Activated CD8-positive, alpha-beta memory T cell treated with anti-CD3 and anti-CD28 coated beads for 4 hours (primary cell): ENCODE data around the gene HUNK.

Experiments
- DNase-seq, 2 donors: peaks; one replicate each; pipeline ENCODE4 v3.0.0-alpha.2; 2020; ENCODE audit warnings: low read depth in 2 of 2

HUNK gene

DNA sequence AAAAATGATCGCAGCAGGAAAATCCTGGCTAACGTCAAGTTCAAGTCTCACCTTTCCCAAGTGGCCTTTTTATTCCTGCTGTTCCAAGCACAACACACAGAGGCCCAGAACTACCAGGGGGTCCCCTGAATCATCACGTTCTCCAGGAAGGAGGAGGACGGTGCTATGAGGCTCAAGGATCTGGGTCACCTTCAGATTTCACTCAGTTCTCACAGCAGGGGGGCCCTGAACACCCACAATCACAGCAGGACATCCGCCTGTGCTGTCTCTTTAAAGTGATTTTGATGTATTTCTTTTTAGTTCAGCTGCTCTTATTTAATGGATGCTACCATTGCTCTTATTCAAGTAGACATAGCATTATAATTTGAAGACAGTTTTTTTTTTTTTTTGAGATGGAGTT is 173.4 kb downstream of the HUNK start:
- DNase-seq, result no peak

DNA sequence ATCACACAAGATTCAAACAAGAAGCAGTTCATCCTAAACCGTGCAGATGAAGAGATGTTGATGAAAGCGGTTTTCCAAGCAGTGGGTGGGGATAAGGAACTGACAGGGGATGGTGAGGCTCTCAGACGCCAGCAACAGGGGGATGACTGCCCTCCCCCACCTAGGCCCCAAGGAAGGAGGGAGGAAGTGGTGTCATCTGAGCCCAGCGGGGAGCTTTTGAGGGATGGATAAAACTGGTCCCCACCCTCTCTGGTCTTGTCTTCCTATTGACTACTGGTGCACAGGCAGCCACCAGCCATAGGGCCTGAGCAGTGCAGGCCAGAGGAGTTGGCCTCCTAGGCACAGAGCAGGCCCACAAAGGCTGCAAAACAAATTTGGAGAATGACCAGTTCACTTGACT is 175.5 kb downstream of the HUNK start:
- no peak for DNase-seq
